ENCODE results near the gene DHRSX.
"Not testable (repeated sequence)": the region's sequence is repeated elsewhere in the genome, so short reads cannot be mapped to it uniquely, and the experiment has no call there.

DHRSX gene

GRCh38 chrX:2460821-2461710, 39.7 kb downstream of the DHRSX start:
- H3K4me3 Mint-ChIP-seq; H3K27me3 Mint-ChIP-seq; ATAC-seq (replicated peaks); DNase-seq; H3K36me3 Mint-ChIP-seq (ENCODE audit: insufficient read depth); H3K9me3 Mint-ChIP-seq: not testable (repeated sequence)
- H3K27ac Mint-ChIP-seq, result peak overlapping the region in 1 of 2 donors; percentile 38
- peaks cover 24 to 43% of the 10 kb centered on the region in 2 donors for H3K4me1 Mint-ChIP-seq (ENCODE audit: low read depth in 2 of 2)

GRCh38 chrX:2460048-2460447, 40.7 kb downstream of the DHRSX start:
- H3K4me3 Mint-ChIP-seq; H3K9me3 Mint-ChIP-seq; ATAC-seq (replicated peaks); H3K27me3 Mint-ChIP-seq; H3K36me3 Mint-ChIP-seq (ENCODE audit: insufficient read depth); DNase-seq; H3K27ac Mint-ChIP-seq: not testable (repeated sequence)
- H3K4me1 Mint-ChIP-seq (ENCODE audit: low read depth in 2 of 2), result peaks cover 22 to 41% of the 10 kb centered on the region in 2 donors

- no peak for DNase-seq
- no peaks in the 10 kb centered on the region for H3K27me3 Mint-ChIP-seq
- no peaks in the 10 kb centered on the region for H3K36me3 Mint-ChIP-seq (ENCODE audit: insufficient read depth)
- no peak overlapping the region for H3K4me3 Mint-ChIP-seq
- peaks cover 11 to 28% of the 10 kb centered on the region in 2 donors for H3K4me1 Mint-ChIP-seq (ENCODE audit: low read depth in 2 of 2)
- ATAC-seq (replicated peaks), result no peak
- no peak overlapping the region for H3K27ac Mint-ChIP-seq
- peaks cover 4 to 7% of the 10 kb centered on the region in 2 donors for H3K9me3 Mint-ChIP-seq
These were observed 42.5 kb downstream of the DHRSX start for GRCh38 chrX:2458309-2458708.

DNA sequence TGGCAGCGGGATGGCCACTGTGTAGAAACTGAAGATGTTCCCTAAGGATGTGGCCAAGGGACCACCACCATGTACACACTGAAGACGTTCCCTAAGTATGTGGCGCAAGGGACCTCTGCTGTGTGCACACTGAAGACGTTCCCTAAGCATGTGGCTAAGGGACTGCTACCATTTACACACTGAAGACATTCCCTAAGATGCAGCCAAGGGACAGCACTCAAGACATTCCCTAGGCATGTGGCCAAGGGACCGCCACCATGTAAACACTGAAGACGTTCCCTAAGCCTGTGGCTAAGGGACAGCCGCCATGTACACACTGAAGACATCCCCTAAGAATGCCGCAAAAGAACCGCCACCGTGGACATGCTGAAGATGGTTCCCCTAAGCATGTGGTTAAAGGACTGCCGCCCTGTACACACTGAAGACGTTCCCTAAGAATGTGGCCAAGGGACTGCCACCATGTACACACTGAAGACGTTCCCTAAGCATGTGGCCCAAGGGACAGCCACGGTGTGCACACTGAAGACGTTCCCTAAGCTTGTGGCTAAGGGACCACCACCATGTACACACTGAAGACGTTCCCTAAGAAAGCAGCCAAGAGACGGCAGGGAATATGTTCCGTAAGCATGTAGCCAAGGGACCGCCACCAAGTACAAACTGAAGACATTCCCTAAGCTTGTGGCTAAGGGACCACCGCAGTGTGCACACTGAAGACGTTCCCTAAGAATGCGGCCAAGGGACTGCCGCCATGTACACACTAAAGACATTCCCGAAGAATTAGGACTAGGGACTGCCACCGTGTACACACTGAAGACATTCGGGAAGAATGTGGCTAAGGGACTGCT, 43.3 kb downstream of the DHRSX start:
- peaks cover 7 to 8% of the 10 kb centered on the region in 2 donors for H3K9me3 Mint-ChIP-seq
- no peak overlapping the region for H3K4me3 Mint-ChIP-seq
- ATAC-seq (replicated peaks) (no peak), DNase-seq (no peak)
- H3K4me1 Mint-ChIP-seq (ENCODE audit: low read depth in 2 of 2), result peaks cover 9 to 29% of the 10 kb centered on the region in 2 donors
- no peaks in the 10 kb centered on the region for H3K27me3 Mint-ChIP-seq
- no peaks in the 10 kb centered on the region for H3K36me3 Mint-ChIP-seq (ENCODE audit: insufficient read depth)
- no peak overlapping the region for H3K27ac Mint-ChIP-seq

GRCh38 chrX:2456091-2456490, 44.7 kb downstream of the DHRSX start:
- not testable (repeated sequence) for DNase-seq
- peak overlapping the region in 1 of 2 donors; percentile 62 for H3K27ac Mint-ChIP-seq
- peaks cover 8 to 27% of the 10 kb centered on the region in 2 donors for H3K4me1 Mint-ChIP-seq (ENCODE audit: low read depth in 2 of 2)

DNA sequence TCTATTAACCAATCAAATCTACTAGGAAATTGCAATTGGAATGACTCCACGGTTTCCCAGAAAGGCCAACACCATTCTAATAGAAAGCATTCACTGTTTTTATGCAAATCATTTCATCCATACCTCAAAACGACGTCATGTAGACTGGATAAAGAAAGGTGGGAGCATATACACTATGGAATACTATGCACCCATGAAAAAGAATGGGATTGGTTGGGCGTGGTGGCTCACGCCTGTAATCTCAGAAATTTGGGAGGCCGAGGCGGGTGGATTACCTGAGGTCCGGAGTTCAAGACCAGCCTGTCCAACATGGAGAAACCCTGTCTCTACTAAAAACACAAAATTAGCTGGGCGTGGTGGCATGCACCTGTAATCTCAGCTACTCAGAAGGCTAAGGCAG, 46.2 kb downstream of the DHRSX start:
- not testable (repeated sequence) for H3K36me3 Mint-ChIP-seq (ENCODE audit: insufficient read depth); H3K27me3 Mint-ChIP-seq; DNase-seq; H3K27ac Mint-ChIP-seq; H3K9me3 Mint-ChIP-seq; ATAC-seq (replicated peaks); H3K4me3 Mint-ChIP-seq
- H3K4me1 Mint-ChIP-seq (ENCODE audit: low read depth in 2 of 2), result peaks cover 8 to 36% of the 10 kb centered on the region in 2 donors

More at GRCh38 chrX:2456091-2456490, 44.7 kb downstream of the DHRSX start:
- not testable (repeated sequence) for H3K27me3 Mint-ChIP-seq; H3K4me3 Mint-ChIP-seq; ATAC-seq (replicated peaks); H3K36me3 Mint-ChIP-seq (ENCODE audit: insufficient read depth); H3K9me3 Mint-ChIP-seq

DNA sequence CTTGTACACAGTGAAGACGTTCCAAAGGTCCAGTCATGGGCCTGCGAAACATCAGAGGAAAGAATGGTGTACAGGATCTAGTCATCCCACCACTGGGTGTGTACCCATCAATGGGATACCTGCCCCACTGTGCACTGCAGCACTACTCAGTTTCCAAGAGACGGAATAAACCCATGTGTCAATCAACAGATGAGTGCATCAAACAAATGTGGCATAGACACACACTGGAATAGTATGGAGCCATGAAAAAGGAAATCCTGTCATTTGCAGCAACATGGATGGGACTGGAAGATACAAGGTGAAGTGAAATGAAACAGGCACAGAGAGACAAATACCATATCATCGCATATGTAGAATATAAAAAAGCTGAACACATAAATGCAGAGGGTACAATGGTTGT, 48.0 kb downstream of the DHRSX start:
- Mint-ChIP-seq H3K4me1 (ENCODE audit: low read depth in 2 of 2) (peaks cover 10 to 37% of the 10 kb centered on the region in 2 donors), H3K27ac (no peak overlapping the region)

DNA sequence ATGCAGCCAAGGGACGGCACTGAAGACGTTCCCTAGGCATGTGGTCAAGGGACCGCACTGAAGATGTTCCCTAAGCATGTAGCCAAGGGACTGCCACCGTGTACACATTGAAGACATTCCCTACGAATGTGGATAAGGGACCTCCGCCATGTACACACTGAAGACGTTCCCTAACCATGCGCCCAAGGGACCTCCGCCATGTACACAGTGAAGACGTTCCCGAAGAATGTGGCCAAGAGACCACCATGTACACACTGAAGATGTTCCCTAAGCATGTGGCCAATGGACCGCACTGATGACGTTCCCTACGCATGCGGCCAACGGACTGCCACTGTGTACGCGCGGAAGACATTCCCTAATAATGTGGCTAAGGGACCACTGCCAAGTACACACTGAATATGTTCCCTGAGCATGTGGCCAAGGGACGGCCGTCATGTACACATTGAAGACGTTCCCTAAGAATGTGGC, 48.4 kb downstream of the DHRSX start:
- Mint-ChIP-seq H3K27ac (no peak overlapping the region), H3K9me3 (peaks cover 0 to 8% of the 10 kb centered on the region in 2 donors), H3K4me3 (no peak overlapping the region), H3K4me1 (ENCODE audit: low read depth in 2 of 2) (peaks cover 10 to 37% of the 10 kb centered on the region in 2 donors), H3K36me3 (ENCODE audit: insufficient read depth) (peaks cover 10% of the 10 kb centered on the region), H3K27me3 (no peaks in the 10 kb centered on the region)
- DNase-seq, result no peak
- no peak for ATAC-seq (replicated peaks)

More for the DNA sequence above, 48.0 kb downstream of the DHRSX start:
- no peak overlapping the region for H3K4me3 Mint-ChIP-seq
- no peaks in the 10 kb centered on the region for H3K27me3 Mint-ChIP-seq
- peaks cover 10% of the 10 kb centered on the region for H3K36me3 Mint-ChIP-seq (ENCODE audit: insufficient read depth)
- ATAC-seq (replicated peaks) (no peak), DNase-seq (no peak)
- peaks cover 0 to 5% of the 10 kb centered on the region in 2 donors for H3K9me3 Mint-ChIP-seq

- Mint-ChIP-seq H3K4me1 (ENCODE audit: low read depth in 2 of 2) (peaks cover 7 to 35% of the 10 kb centered on the region in 2 donors), H3K36me3 (ENCODE audit: insufficient read depth) (peaks cover 10% of the 10 kb centered on the region), H3K9me3 (peaks cover 0 to 8% of the 10 kb centered on the region in 2 donors), H3K27ac (peak overlapping the region in 1 of 2 donors; percentile 80), H3K27me3 (no peaks in the 10 kb centered on the region), H3K4me3 (no peak overlapping the region)
- ATAC-seq (replicated peaks), result no peak
- no peak for DNase-seq
These were observed 49.1 kb downstream of the DHRSX start for GRCh38 chrX:2451501-2452316.

DNA sequence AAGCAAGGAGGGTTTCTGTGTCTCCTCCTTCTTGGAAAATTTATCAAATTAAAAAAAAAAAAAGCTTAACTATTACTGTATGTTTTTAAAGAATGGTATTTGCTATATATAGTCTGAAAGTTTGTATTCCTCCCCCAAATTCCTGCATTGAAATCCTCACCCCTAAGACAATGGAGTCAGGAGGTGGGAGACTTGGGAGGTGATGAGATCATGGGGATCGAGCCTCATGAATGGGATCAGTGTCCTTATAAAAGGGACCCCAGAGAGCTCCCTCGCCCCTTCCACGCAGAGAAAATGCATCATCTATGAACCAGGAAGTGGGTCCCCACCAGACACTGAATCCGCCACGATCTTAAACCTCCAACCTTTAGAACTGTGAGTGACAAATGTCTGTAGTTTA, 50.1 kb downstream of the DHRSX start:
- H3K27ac Mint-ChIP-seq, result peak overlapping the region; percentile 67 to 80
- DNase-seq (no peak), ATAC-seq (replicated peaks) (no peak)
- peaks cover 10% of the 10 kb centered on the region for H3K36me3 Mint-ChIP-seq (ENCODE audit: insufficient read depth)
- H3K4me1 Mint-ChIP-seq (ENCODE audit: low read depth in 2 of 2), result peaks cover 6 to 28% of the 10 kb centered on the region in 2 donors
- no peak overlapping the region for H3K4me3 Mint-ChIP-seq
- H3K27me3 Mint-ChIP-seq, result no peaks in the 10 kb centered on the region
- H3K9me3 Mint-ChIP-seq, result peaks cover 0 to 8% of the 10 kb centered on the region in 2 donors

DNA sequence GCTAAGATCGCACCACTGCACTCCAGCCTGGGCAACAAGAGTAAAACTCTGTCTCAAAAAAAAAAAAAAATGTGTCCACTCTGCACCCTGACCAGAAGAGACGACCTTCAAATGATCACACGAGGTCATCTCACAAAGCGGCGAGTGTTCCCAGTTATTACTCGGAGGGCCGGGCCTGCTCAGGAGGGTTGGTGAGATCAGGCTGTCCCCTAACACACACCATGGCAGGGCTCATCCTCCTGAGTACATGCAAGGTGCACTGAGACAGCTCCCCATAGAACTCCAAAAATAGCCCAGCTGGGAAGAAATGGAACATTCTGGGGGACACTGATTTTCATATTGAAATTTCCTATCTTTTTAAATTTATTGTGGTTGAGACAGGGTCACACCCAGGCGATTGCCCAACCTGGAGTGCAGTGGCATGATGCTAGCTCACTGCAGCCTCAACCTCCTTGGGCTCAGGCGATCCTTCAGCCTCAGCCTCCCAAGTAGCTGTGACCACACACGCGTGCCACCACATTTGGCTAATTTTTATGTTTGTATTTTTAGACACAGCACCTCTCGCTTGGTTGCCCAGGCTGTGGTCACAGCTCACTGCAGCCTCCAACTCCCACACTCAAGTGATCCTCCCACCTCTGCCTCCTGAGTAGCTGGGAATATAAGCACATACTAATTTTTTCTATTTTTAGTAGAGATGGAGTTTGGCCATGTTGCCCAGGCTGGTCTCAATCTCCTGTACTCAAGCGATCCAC, 51.5 kb downstream of the DHRSX start:
- Mint-ChIP-seq H3K4me3 (no peak overlapping the region), H3K9me3 (peaks cover 0 to 8% of the 10 kb centered on the region in 2 donors), H3K4me1 (ENCODE audit: low read depth in 2 of 2) (peaks cover 6 to 28% of the 10 kb centered on the region in 2 donors), H3K36me3 (ENCODE audit: insufficient read depth) (peaks cover 10% of the 10 kb centered on the region), H3K27ac (peak overlapping the region in 1 of 2 donors; percentile 67), H3K27me3 (no peaks in the 10 kb centered on the region)
- ATAC-seq (replicated peaks), result no peak
- DNase-seq, result no peak

- Mint-ChIP-seq H3K4me1 (ENCODE audit: low read depth in 2 of 2) (peaks cover 8 to 30% of the 10 kb centered on the region in 2 donors), H3K27me3 (no peaks in the 10 kb centered on the region), H3K9me3 (peaks cover 0 to 4% of the 10 kb centered on the region in 2 donors), H3K27ac (no peak overlapping the region), H3K36me3 (ENCODE audit: insufficient read depth) (peaks cover 10% of the 10 kb centered on the region), H3K4me3 (no peak overlapping the region)
- DNase-seq, result no peak
- no peak for ATAC-seq (replicated peaks)
These were observed 53.3 kb downstream of the DHRSX start for GRCh38 chrX:2447484-2447883.

Measured in effector memory CD8-positive, alpha-beta T cell (primary cell).